Spleen (tissue), 11 donors: ENCODE results near the gene CLCN7. TPM values are rescaled to one million over a fixed set of nuclear protein-coding genes. Genes with fewer than 3 reads are reported as not detected.
A peak's percentile ranks its signal among the peaks of the same experiment; 100 is the strongest.

ENCODE experiments used
- DNase-seq: peaks from one replicate; pipeline ENCODE4 v3.0.0-alpha.2; 2020
- H3K27ac ChIP-seq, 8 donors: fragments of 200-600 bp; sonication (generic) in 7 of 8; 1 replicate in 4 of 8; 2 replicates in 4 of 8; pipeline versions ENCODE4 v1.5.0 to v1.8.0; 2016 to 2021; ENCODE audit warnings: inconsistent platforms in 4 of 8, mild to moderate bottlenecking in 4 of 8, moderate library complexity in 1 of 8
- H3K27me3 ChIP-seq, 7 donors: fragments of 200-600 bp; sonication (generic) in 6 of 7; replicated peaks in 1 of 7; 1 replicate in 4 of 7; 2 replicates in 3 of 7; pipeline versions ENCODE4 v1.5.0 to v1.8.0; 2016 to 2021; ENCODE audit warnings: inconsistent platforms in 3 of 7, mild to moderate bottlenecking in 1 of 7
- H3K36me3 ChIP-seq, 6 donors: fragments of 200-600 bp; sonication (generic) in 5 of 6; 1 replicate in 4 of 6; 2 replicates in 2 of 6; pipeline versions ENCODE4 v1.5.0 to v1.8.0; 2016 to 2021; ENCODE audit warnings: inconsistent platforms in 2 of 6
- H3K4me1 ChIP-seq, 6 donors: fragments of 200-600 bp; sonication (generic) in 5 of 6; 1 replicate in 3 of 6; 2 replicates in 3 of 6; pipeline versions ENCODE4 v1.5.0 to v1.8.0; 2016 to 2021; ENCODE audit warnings: inconsistent platforms in 3 of 6
- H3K4me3 ChIP-seq, 8 donors: fragments of 200-600 bp; sonication (generic) in 7 of 8; 1 replicate in 4 of 8; 2 replicates in 4 of 8; pipeline versions ENCODE4 v1.5.0 to v1.8.0; 2016 to 2021; ENCODE audit warnings: inconsistent platforms in 4 of 8, mild to moderate bottlenecking in 4 of 8, moderate library complexity in 2 of 8
- H3K9me3 ChIP-seq, 8 donors: fragments of 200-600 bp; sonication (generic) in 7 of 8; 1 replicate in 4 of 8; 2 replicates in 4 of 8; pipeline versions ENCODE4 v1.5.0 to v1.8.0; 2016 to 2021; ENCODE audit warnings: inconsistent platforms in 4 of 8
- CTCF ChIP-seq, 11 experiments: fragments of 200-600 bp in 7 of 11; fragments of 450-650 bp in 4 of 11; sonication (generic) in 4 of 11; IDR thresholded peaks in 8 of 11; conservative IDR thresholded peaks in 3 of 11; 1 replicate in 7 of 11; 2 replicates in 4 of 11; pipeline versions ENCODE4 v1.4.0 to v1.8.0; 2016 to 2021; ENCODE audit warnings: antibody characterized with exemption in 11 of 11, inconsistent platforms in 4 of 11, mild to moderate bottlenecking in 1 of 11
- POLR2A ChIP-seq, 3 donors: fragments of 450-650 bp; IDR thresholded peaks; one replicate each; pipeline ENCODE4 v1.5.1; 2017; ENCODE audit warnings: antibody characterized with exemption in 3 of 3, mild to moderate bottlenecking in 1 of 3
- POLR2AphosphoS5 ChIP-seq, 3 donors: sonication (generic); formaldehyde crosslinking; IDR thresholded peaks; one replicate each; pipeline ENCODE4 v1.5.1; 2017; ENCODE audit warnings: antibody characterized with exemption in 3 of 3
- WGBS, 5 donors: extraction: QIAGEN DNeasy Blood & Tissue Kit in 3 of 5; methylation state at CpG; one replicate each; pipeline versions ENCODE4 v1.1.5 to v1.1.7; 2013 to 2018; 5-methylcytosine and 5-hydroxymethylcytosine counted together
- intact Hi-C: fragments of 100-400 bp; cut with DNase I; formaldehyde crosslinking; loops from one replicate; pipeline ENCODE4 v1.15.0; 2023; ENCODE audit warnings: low total_unique reads
- polyA plus RNA-seq, 3 donors: library from polyadenylated mRNA; stranded (reverse); fragments of 200-250 nt; gene quantifications; one replicate each; pipeline ENCODE4 v1.2.1, GENCODE V29; 2013
- total RNA-seq, 7 donors: library from RNA; depleted of rRNA in 3 of 7; stranded (reverse); fragments of >200 nt in 3 of 7; fragmentation: NEBNext Ultra II Directional in 4 of 7; extraction: Animal tissue kit (Norgen Biotek cat#: 25700) in 4 of 7; gene quantifications; one replicate each; pipeline versions ENCODE4 v1.1.0 to v1.2.1, GENCODE V29; 2016 to 2021
- donor health status: healthy with polysubstance abuse.
- donor health status: DM: no; HTN: no; CAD: no; lungs with moderate emphysema.
- donor health status: DM: no; HTN: no; CAD: no.
- donor health status: Bipolar disorder and iron deficiency.
- donor health status: healthy.
- donor health status: DM: no; HTN: no; CAD: no.
- donor health status: DM: yes; HTN: yes; CAD: no.

The CLCN7 gene
- total and polyA plus RNA-seq, 10 donors = 43.2 to 146 (median 115) TPM

- 91 to 96% (median 95%) methylated on average over 13 of the region's 13 CpGs for WGBS, 5 donors
- DNase-seq = no peak
- Histone ChIP-seq H3K36me3 (peaks cover 0 to 99% (median 72%) of the 10 kb centered on the region in 6 donors), H3K9me3 (no peaks in the 10 kb centered on the region), H3K27ac (no peak overlapping the region), H3K27me3 (no peaks in the 10 kb centered on the region), H3K4me3 (no peak overlapping the region), H3K4me1 (peaks cover 0 to 27% (median 0%) of the 10 kb centered on the region in 6 donors)
- TF ChIP-seq CTCF (IDR thresholded peaks at IDR 0.05 in 8 of 11, conservative IDR thresholded peaks at IDR 0.05 in 3 of 11) = no peak
- no peak for TF ChIP-seq POLR2A (IDR thresholded peaks at IDR 0.05)
- TF ChIP-seq POLR2AphosphoS5 (IDR thresholded peaks at IDR 0.05) = no peak
- intact Hi-C loops = no loop called here
Measured at GRCh38 chr16:1401758-1402154, 73.1 kb downstream of the CLCN7 start.

- intact Hi-C loops = no loop called here
- H3K4me1 ChIP-seq = peaks cover 0 to 22% (median 0%) of the 10 kb centered on the region in 6 donors
- no peak overlapping the region for H3K4me3 ChIP-seq
- no peaks in the 10 kb centered on the region for H3K9me3 ChIP-seq
- no peaks in the 10 kb centered on the region for H3K27me3 ChIP-seq
- WGBS, 5 donors = 87 to 95% (median 92%) methylated on average over 10 to 29 of the region's 29 CpGs
- H3K27ac ChIP-seq = no peak overlapping the region
- H3K36me3 ChIP-seq = peaks cover 0 to 99% (median 72%) of the 10 kb centered on the region in 6 donors
- TF ChIP-seq CTCF (IDR thresholded peaks at IDR 0.05 in 8 of 11, conservative IDR thresholded peaks at IDR 0.05 in 3 of 11) (no peak), POLR2A (IDR thresholded peaks at IDR 0.05) (no peak), POLR2AphosphoS5 (IDR thresholded peaks at IDR 0.05) (peak in 1 of 3 donors; percentile 29)
- no peak for DNase-seq
Measured at GRCh38 chr16:1401061-1401757, 73.6 kb downstream of the CLCN7 start.

GRCh38 chr16:1398826-1399581 is 75.8 kb downstream of the CLCN7 start:
- Histone ChIP-seq H3K4me3 (no peak overlapping the region), H3K27ac (no peak overlapping the region), H3K27me3 (no peaks in the 10 kb centered on the region), H3K4me1 (peaks cover 0 to 4% (median 0%) of the 10 kb centered on the region in 6 donors), H3K36me3 (peaks cover 0 to 100% (median 77%) of the 10 kb centered on the region in 6 donors), H3K9me3 (no peaks in the 10 kb centered on the region)
- 92 to 98% (median 96%) methylated on average over 17 to 38 of the region's 38 CpGs for WGBS, 5 donors
- intact Hi-C loops = no loop called here
- DNase-seq = no peak
- no peak for TF ChIP-seq POLR2A (IDR thresholded peaks at IDR 0.05)
- peak in 2 of 3 donors; percentile 3 to 50 for TF ChIP-seq POLR2AphosphoS5 (IDR thresholded peaks at IDR 0.05)
- no peak for TF ChIP-seq CTCF (IDR thresholded peaks at IDR 0.05 in 8 of 11, conservative IDR thresholded peaks at IDR 0.05 in 3 of 11)

- H3K27ac ChIP-seq = no peak overlapping the region
- peaks cover 0 to 100% (median 80%) of the 10 kb centered on the region in 6 donors for H3K36me3 ChIP-seq
Measured at GRCh38 chr16:1398351-1398750, 76.5 kb downstream of the CLCN7 start.

More at GRCh38 chr16:1398351-1398750, 76.5 kb downstream of the CLCN7 start:
- Histone ChIP-seq H3K4me1 (no peaks in the 10 kb centered on the region), H3K9me3 (no peaks in the 10 kb centered on the region), H3K4me3 (no peak overlapping the region), H3K27me3 (no peaks in the 10 kb centered on the region)
- no peak for TF ChIP-seq CTCF (IDR thresholded peaks at IDR 0.05 in 8 of 11, conservative IDR thresholded peaks at IDR 0.05 in 3 of 11)
- TF ChIP-seq POLR2A (IDR thresholded peaks at IDR 0.05) = no peak
- no peak for TF ChIP-seq POLR2AphosphoS5 (IDR thresholded peaks at IDR 0.05)
- 94 to 97% (median 95%) methylated on average over 9 of the region's 9 CpGs for WGBS, 5 donors
- DNase-seq = no peak
- intact Hi-C loops = no loop called here
